Endothelial cell of umbilical vein (primary cell): ENCODE data around the gene CALCOCO1. TPM values are rescaled to one million over a fixed set of nuclear protein-coding genes. Genes with fewer than 3 reads are reported as not detected.

Experiments used
- BruUV-seq: library from RNA; stranded (reverse); fragments of 400-500 nt; replicated peaks from 2 replicates; lab custom pipeline; 2021; lab: Mats Ljungman, UMichigan
- CTCF ChIA-PET: fragments of 300-600, 350-600 bp; sonication (Branson Sonifier 250); formaldehyde crosslinking; loops from one replicate; lab custom pipeline; 2021; ENCODE audit warnings: antibody characterized with exemption, inconsistent platforms; lab: Charles Lee
- POLR2A ChIA-PET: fragments of 300-600, 350-600 bp; sonication (Branson Sonifier 250); formaldehyde crosslinking; loops from one replicate; lab custom pipeline; 2021; ENCODE audit warnings: antibody characterized with exemption, inconsistent platforms; lab: Charles Lee
- DNase-seq: peaks from one replicate; pipeline ENCODE4 v3.0.0-alpha.2; 2011; ENCODE audit warnings: low read depth, low spot score
- FAIRE-seq: peaks from 2 replicates; lab custom pipeline; 2011; peaks lifted over from hg19 to GRCh38; lab: Jason Lieb, UNC
- H2AFZ ChIP-seq: 2 replicates; pipeline ENCODE4 v1.6.0; 2012; ENCODE audit warnings: low read depth, low read length, control low read depth, inconsistent platforms
- H3K27ac ChIP-seq: 2 replicates; pipeline ENCODE4 v1.5.1; 2011; ENCODE audit warnings: low read depth, mild to moderate bottlenecking, control low read depth, low read length, moderate library complexity; ENCODE audit not compliant: insufficient read depth
- H3K27me3 ChIP-seq, 2 experiments: 2 replicates each; pipeline versions ENCODE4 v1.6.0 to v1.6.1; 2011; ENCODE audit warnings: low read length in 2 of 2, mixed read lengths in 1 of 2; ENCODE audit not compliant: control insufficient read depth in 2 of 2, insufficient read depth in 2 of 2
- H3K36me3 ChIP-seq, 2 experiments: 2 replicates in 1 of 2; 3 replicates in 1 of 2; pipeline ENCODE4 v1.5.1; 2011; ENCODE audit warnings: low read length in 2 of 2, mild to moderate bottlenecking in 1 of 2, moderate library complexity in 1 of 2; ENCODE audit not compliant: control insufficient read depth in 2 of 2, insufficient read depth in 2 of 2; ENCODE audit errors: extremely low read depth in 1 of 2
- H3K4me1 ChIP-seq: 3 replicates; pipeline ENCODE4 v1.5.1; 2011; ENCODE audit warnings: mild to moderate bottlenecking, low read length; ENCODE audit not compliant: control insufficient read depth, insufficient read depth; ENCODE audit errors: extremely low read depth
- H3K4me2 ChIP-seq: 2 replicates; pipeline ENCODE4 v1.6.1; 2011; ENCODE audit warnings: low read length, control low read depth, mixed read lengths; ENCODE audit not compliant: insufficient read depth
- H3K4me3 ChIP-seq, 3 experiments: fragments of 200-600 bp in 1 of 3; sonication (generic), shearing (Covaris generic) in 1 of 3; replicated peaks in 1 of 3; 2 replicates each; pipeline ENCODE4 v1.5.1; 2011 to 2016; ENCODE audit warnings: control low read depth in 3 of 3, low read length in 3 of 3, mild to moderate bottlenecking in 2 of 3, inconsistent platforms in 1 of 3, low read depth in 1 of 3, moderate library complexity in 1 of 3; ENCODE audit not compliant: insufficient read depth in 1 of 3
- H3K79me2 ChIP-seq: 2 replicates; pipeline ENCODE4 v1.6.0; 2012; ENCODE audit warnings: low read length, inconsistent platforms; ENCODE audit not compliant: control insufficient read depth, insufficient read depth
- H3K9ac ChIP-seq: replicated peaks from 2 replicates; pipeline ENCODE3; 2011; ENCODE audit warnings: low read length, control low read depth; ENCODE audit not compliant: insufficient read depth; ENCODE audit errors: extremely low read depth
- H3K9me1 ChIP-seq: replicated peaks from 3 replicates; pipeline ENCODE4 v1.6.0; 2011; ENCODE audit warnings: mild to moderate bottlenecking, low read length; ENCODE audit not compliant: control insufficient read depth, insufficient read depth; ENCODE audit errors: extremely low read depth
- H3K9me3 ChIP-seq: replicated peaks from 2 replicates; pipeline ENCODE4 v1.5.1; 2012; ENCODE audit warnings: low read length, inconsistent platforms; ENCODE audit not compliant: control insufficient read depth, insufficient read depth
- H4K20me1 ChIP-seq: replicated peaks from 2 replicates; pipeline ENCODE3; 2011; ENCODE audit warnings: mild to moderate bottlenecking, low read length; ENCODE audit not compliant: control insufficient read depth, insufficient read depth; ENCODE audit errors: extremely low read depth
- CTCF ChIP-seq, 2 donors: IDR thresholded peaks; 1 replicate in 1 of 2; 2 replicates in 1 of 2; pipeline ENCODE4 v1.5.1; 2011; ENCODE audit warnings: low read length in 2 of 2, mild to moderate bottlenecking in 2 of 2, moderate library complexity in 2 of 2, control low read depth in 1 of 2, inconsistent platforms in 1 of 2, low read depth in 1 of 2; ENCODE audit not compliant: insufficient read depth in 1 of 2; ENCODE audit errors: extremely low read depth in 1 of 2
- EZH2 ChIP-seq: IDR thresholded peaks from 2 replicates; pipeline ENCODE4 v1.6.1; 2012; ENCODE audit warnings: borderline replicate concordance, low read depth, mild to moderate bottlenecking, moderate library complexity, low read length, inconsistent platforms; ENCODE audit not compliant: severe bottlenecking
- FOS ChIP-seq: IDR thresholded peaks from 2 replicates; pipeline ENCODE4 v1.6.1; 2011; ENCODE audit warnings: mild to moderate bottlenecking, low read length, moderate library complexity, borderline replicate concordance; ENCODE audit not compliant: insufficient read depth
- GATA2 ChIP-seq: IDR thresholded peaks from 2 replicates; pipeline ENCODE4 v1.7.0; 2011; ENCODE audit warnings: low read depth, mild to moderate bottlenecking, moderate library complexity, mixed read lengths, low read length; ENCODE audit not compliant: insufficient read length, insufficient read depth
- JUN ChIP-seq: IDR thresholded peaks from 2 replicates; pipeline ENCODE4 v1.6.1; 2011; ENCODE audit warnings: borderline replicate concordance, low read depth; ENCODE audit not compliant: insufficient read length, insufficient read depth
- MAX ChIP-seq: IDR thresholded peaks from 2 replicates; pipeline ENCODE4 v1.6.1; 2011; ENCODE audit not compliant: insufficient read depth, insufficient read length
- MYC ChIP-seq: IDR thresholded peaks from one replicate; pipeline ENCODE4 v1.6.1; 2011; ENCODE audit warnings: mild to moderate bottlenecking, low read depth, low read length
- POLR2A ChIP-seq: IDR thresholded peaks from 2 replicates; pipeline ENCODE4 v1.6.1; 2012; ENCODE audit warnings: low read depth, mild to moderate bottlenecking, control low read depth, low read length
- POLR2AphosphoS5 ChIP-seq: IDR thresholded peaks from 2 replicates; pipeline ENCODE4 v1.6.1; 2012; ENCODE audit warnings: low read depth, mild to moderate bottlenecking, control low read depth, low read length, moderate library complexity; ENCODE audit not compliant: insufficient read depth
- dilution Hi-C: fragments of 300-500 bp; cut with MboI; formaldehyde crosslinking; loops from one replicate; pipeline ENCODE4 v1.15.0; 2019; ENCODE audit warnings: low sequenced_read_pairs; ENCODE audit not compliant: extremely low pct_ligation_motif_present
- intact Hi-C: fragments of 100-400 bp; cut with micrococcal nuclease; formaldehyde crosslinking; loops from one replicate; pipeline ENCODE4 v1.10.0; 2022
- polyA plus RNA-seq, 4 experiments: library from polyadenylated mRNA; depleted of rRNA in 3 of 4; stranded (reverse) in 3 of 4; unstranded in 1 of 4; fragments of >200 nt; gene quantifications; 2 replicates each; pipeline versions ENCODE4 v1.2.1 to v1.2.3, GENCODE V29; 2011 to 2012; ENCODE audit warnings: missing spikeins in 1 of 4
- total RNA-seq: library from RNA; stranded (reverse); gene quantifications from 2 replicates; pipeline ENCODE4 v1.2.3, GENCODE V29; 2021

Gene CALCOCO1
- total and polyA plus RNA-seq, 2 donors (not counting 3 experiments of a cell fraction or from before 2014, with no cell fraction given), result 70.9 to 135 TPM

GRCh38 chr12:53706080-53706479 is 21.2 kb downstream of the CALCOCO1 start:
- Histone ChIP-seq H3K27ac (no peak overlapping the region), H3K36me3 (no peaks in the 10 kb centered on the region), H3K9me3 (no peaks in the 10 kb centered on the region), H3K9me1 (no peaks in the 10 kb centered on the region), H2AFZ (no peak overlapping the region), H4K20me1 (no peaks in the 10 kb centered on the region), H3K9ac (no peak overlapping the region), H3K4me3 (no peak overlapping the region), H3K27me3 (peaks cover 35 to 42% of the 10 kb centered on the region in 2 experiments), H3K4me2 (no peak overlapping the region), H3K4me1 (no peaks in the 10 kb centered on the region), H3K79me2 (no peaks in the 10 kb centered on the region)
- no peak for TF ChIP-seq MAX
- no peak for TF ChIP-seq POLR2A
- no peak for TF ChIP-seq POLR2AphosphoS5
- TF ChIP-seq EZH2, result no peak
- TF ChIP-seq JUN, result no peak
- TF ChIP-seq FOS, result no peak
- ChIA-PET CTCF (interaction anchor here (1.0 to 20.3 kb wide), 2 partner anchors 9 to 37 kb away, joined by 3 to 719 read pairs; no protein-coding TSS in a partner anchor), POLR2A (no interaction called here)
- dilution Hi-C loops (no loop called here), intact Hi-C loops (no loop called here)
- no peak for DNase-seq
- no TSS peak for BruUV-seq
- no peak for FAIRE-seq

GRCh38 chr12:53703756-53704155 is 23.5 kb downstream of the CALCOCO1 start:
- Histone ChIP-seq H3K36me3 (no peaks in the 10 kb centered on the region), H3K27ac (no peak overlapping the region), H3K9ac (no peak overlapping the region), H3K9me3 (no peaks in the 10 kb centered on the region), H2AFZ (no peak overlapping the region), H3K4me2 (no peak overlapping the region), H3K27me3 (peaks cover 48 to 58% of the 10 kb centered on the region in 2 experiments), H4K20me1 (no peaks in the 10 kb centered on the region), H3K79me2 (no peaks in the 10 kb centered on the region), H3K4me3 (no peak overlapping the region), H3K9me1 (no peaks in the 10 kb centered on the region), H3K4me1 (no peaks in the 10 kb centered on the region)
- TF ChIP-seq CTCF (IDR thresholded peaks at IDR 0.05; ENCODE audit: extremely low read depth in 1 of 2, insufficient read depth in 1 of 2, low read depth in 1 of 2, low read length in 2 of 2), result no peak
- no peak for TF ChIP-seq MAX
- no peak for TF ChIP-seq MYC
- TF ChIP-seq EZH2, result no peak
- TF ChIP-seq FOS, result no peak
- no peak for TF ChIP-seq JUN
- TF ChIP-seq POLR2AphosphoS5, result no peak
- no peak for TF ChIP-seq GATA2
- TF ChIP-seq POLR2A, result no peak
- dilution Hi-C loops (no loop called here), intact Hi-C loops (loop anchor here (5.0 kb wide), 1 partner anchor 284 kb away; the partner anchor contains the start of gene HOXC10)
- ChIA-PET POLR2A (no interaction called here), CTCF (interaction anchor here (0.9 to 20.3 kb wide), 3 partner anchors 39 to 488 kb away, joined by 3 to 719 read pairs (median 4); no protein-coding TSS in a partner anchor)
- FAIRE-seq (no peak), DNase-seq (no peak)
- BruUV-seq, result no TSS peak
